GM13976 (cell line): ENCODE data around the gene LONRF3.

Experiments
- DNase-seq: peaks from one replicate; pipeline ENCODE4 v3.0.0; 2012; ENCODE audit warnings: low spot score
- CTCF ChIP-seq: IDR thresholded peaks from 2 replicates; pipeline ENCODE4 v1.5.1; 2012; ENCODE audit warnings: borderline replicate concordance, mild to moderate bottlenecking; ENCODE audit not compliant: insufficient read depth; ENCODE audit errors: extremely low read depth, missing control alignments, control extremely low read depth
- in situ Hi-C: fragments of 300-500 bp; cut with MboI; formaldehyde crosslinking; loops from one replicate; pipeline ENCODE4 v1.12.0; 2022; ENCODE audit warnings: low sequenced_read_pairs, mixed read lengths, inconsistent platforms; ENCODE audit not compliant: unreplicated experiment

Gene LONRF3

DNA sequence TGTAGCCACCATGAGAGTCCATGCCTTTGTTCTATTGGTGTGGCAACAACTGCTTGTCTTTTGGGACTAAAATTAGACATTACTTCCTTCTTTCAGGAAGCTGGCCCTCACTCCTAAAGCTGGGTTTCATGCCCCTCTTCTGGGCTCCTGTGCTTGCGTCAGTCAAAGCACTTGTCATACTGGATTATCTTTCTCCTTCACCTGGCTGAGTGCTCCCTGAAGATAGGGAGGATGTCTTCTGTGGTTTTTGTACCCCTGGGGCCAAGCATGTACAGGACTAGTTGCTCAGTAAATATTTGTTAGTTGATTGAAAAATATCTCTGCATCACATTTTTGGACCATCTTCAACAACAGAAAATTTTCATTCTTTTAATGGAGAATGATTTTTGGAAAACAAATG is 26.1 kb upstream of the LONRF3 start:
- no peak for TF ChIP-seq CTCF
- DNase-seq: no peak
- in situ Hi-C loops: no loop called here

GRCh38 chrX:118961866-118962560 is 12.4 kb upstream of the LONRF3 start:
- no peak for TF ChIP-seq CTCF
- DNase-seq: no peak
- in situ Hi-C loops: no loop called here

- no peak for DNase-seq
- in situ Hi-C loops: no loop called here
- TF ChIP-seq CTCF: no peak
Observed at GRCh38 chrX:118963159-118963558, 11.3 kb upstream of the LONRF3 start.

DNA sequence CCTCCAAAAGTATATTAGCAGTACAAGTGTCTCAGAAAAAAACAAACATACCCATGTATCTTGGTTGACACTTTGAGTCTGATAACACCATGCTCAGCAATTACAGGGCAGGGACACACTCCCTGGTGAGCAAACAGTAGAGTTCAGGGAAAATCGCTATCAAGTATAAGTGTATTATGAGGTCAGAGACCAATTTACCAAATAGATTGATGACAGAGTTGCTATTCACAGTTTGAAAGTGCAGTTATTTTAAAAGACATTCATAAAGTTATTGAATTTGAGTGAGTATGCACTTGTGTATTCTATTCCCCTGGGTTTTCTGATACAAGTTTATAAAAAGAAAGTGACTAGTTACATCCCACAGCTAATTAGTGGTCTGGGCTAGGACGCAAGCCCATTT is 10.2 kb upstream of the LONRF3 start:
- TF ChIP-seq CTCF: no peak
- DNase-seq: no peak
- in situ Hi-C loops: no loop called here

GRCh38 chrX:118965395-118965794 is 9.0 kb upstream of the LONRF3 start:
- in situ Hi-C loops: no loop called here
- no peak for TF ChIP-seq CTCF
- no peak for DNase-seq

- in situ Hi-C loops: no loop called here
- no peak for TF ChIP-seq CTCF
- DNase-seq: no peak
Observed at GRCh38 chrX:118968031-118968430, 6.4 kb upstream of the LONRF3 start.

GRCh38 chrX:118971552-118971951 is 2.9 kb upstream of the LONRF3 start:
- no peak for TF ChIP-seq CTCF
- in situ Hi-C loops: no loop called here

More at GRCh38 chrX:118971552-118971951, 2.9 kb upstream of the LONRF3 start:
- DNase-seq: no peak
